Frontal cortex (tissue), 4 donors: ENCODE measurements around the gene APP. TPM values are rescaled to one million over a fixed set of nuclear protein-coding genes. Genes with fewer than 3 reads are reported as not detected.
A peak's percentile ranks its signal among the peaks of the same experiment; 100 is the strongest.
"Not testable (repeated sequence)": the region's sequence is repeated elsewhere in the genome, so short reads cannot be mapped to it uniquely, and the experiment has no call there.

ENCODE experiments used
- DNase-seq, 2 donors: peaks; one replicate each; pipeline ENCODE4 v3.0.0; 2012; ENCODE audit warnings: low spot score in 2 of 2
- FAIRE-seq: peaks from 2 replicates; lab custom pipeline; 2012; peaks lifted over from hg19 to GRCh38; lab: Jason Lieb, UNC
- total RNA-seq: library from RNA; depleted of rRNA; stranded (reverse); fragments of >200 nt; gene quantifications from one replicate; pipeline ENCODE4 v1.2.3, GENCODE V29; 2014
- donor health status: control.
- donor health status: control.
- donor health status: control.

Gene APP
- total RNA-seq, 1 donor from 2014 or later, result 549 TPM

DNA sequence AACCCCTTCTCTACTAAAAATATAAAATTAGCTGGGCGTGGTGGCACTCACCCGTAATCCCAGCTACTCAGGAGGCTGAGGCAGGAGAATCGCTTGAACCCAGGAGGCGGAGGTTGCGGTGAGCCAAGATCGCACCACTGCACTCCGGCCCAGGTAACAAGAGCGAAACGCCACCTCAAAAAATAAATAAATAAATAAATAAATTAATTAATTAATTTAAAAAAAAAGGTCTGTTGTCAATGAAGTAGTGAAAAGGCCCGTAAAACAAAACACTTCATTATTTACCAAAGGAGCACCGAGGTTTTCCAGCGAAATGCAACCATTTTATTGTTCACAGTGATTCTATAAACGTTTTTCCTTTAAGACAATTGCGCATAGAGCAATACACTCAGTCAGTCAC is 39.5 kb downstream of the APP start:
- not testable (repeated sequence) for FAIRE-seq, DNase-seq

DNA sequence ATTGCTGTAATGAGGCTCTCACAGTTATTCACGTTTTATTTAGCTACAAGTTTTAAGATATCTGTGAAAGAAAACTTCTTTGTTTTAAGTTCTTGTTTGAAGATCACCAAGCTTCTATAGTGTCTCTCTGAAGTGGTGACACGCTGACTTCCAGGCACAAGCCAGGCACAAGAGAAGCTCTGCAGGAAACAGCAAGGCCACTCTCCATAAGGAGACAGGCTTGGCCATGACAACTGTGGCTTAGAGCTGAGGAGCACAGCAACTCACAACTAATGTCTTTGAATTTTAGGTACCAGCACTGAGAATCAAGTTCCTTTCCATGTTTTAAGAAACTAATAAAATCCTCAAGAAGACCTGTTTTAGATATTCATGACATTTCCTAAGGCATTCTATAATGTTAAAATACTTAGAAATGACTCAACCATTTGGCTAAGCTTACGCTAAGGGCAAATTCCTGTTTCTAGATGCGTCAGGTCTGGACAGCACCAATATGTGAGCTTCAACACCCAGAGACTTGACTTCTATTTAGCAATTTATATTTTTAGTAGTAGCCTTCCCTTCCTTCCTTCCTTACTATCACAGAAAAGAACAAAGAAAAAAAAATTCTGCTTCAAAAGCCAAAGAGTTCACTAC is 40.2 kb downstream of the APP start:
- FAIRE-seq, result no peak

DNA sequence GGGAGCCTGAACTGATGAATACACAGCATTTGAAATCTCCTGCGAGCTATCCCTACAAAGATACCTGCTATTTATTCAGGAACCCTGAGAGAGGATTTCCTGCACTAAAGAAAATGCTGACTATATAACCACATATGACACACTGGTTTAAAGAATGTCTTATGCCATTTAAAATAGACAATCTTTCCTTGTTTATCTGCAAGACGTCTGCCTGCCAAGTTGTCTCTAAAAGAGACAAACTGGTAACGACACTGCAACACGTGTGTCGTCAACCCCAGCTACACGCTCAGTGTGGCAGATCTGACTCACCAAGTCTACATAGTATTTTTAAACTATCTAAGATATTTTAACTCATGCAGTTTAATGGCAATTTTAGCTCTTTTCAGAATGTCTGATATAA is 42.7 kb downstream of the APP start:
- FAIRE-seq (no peak), DNase-seq (no peak)

More for the DNA sequence above, 40.2 kb downstream of the APP start:
- DNase-seq, result no peak

DNA sequence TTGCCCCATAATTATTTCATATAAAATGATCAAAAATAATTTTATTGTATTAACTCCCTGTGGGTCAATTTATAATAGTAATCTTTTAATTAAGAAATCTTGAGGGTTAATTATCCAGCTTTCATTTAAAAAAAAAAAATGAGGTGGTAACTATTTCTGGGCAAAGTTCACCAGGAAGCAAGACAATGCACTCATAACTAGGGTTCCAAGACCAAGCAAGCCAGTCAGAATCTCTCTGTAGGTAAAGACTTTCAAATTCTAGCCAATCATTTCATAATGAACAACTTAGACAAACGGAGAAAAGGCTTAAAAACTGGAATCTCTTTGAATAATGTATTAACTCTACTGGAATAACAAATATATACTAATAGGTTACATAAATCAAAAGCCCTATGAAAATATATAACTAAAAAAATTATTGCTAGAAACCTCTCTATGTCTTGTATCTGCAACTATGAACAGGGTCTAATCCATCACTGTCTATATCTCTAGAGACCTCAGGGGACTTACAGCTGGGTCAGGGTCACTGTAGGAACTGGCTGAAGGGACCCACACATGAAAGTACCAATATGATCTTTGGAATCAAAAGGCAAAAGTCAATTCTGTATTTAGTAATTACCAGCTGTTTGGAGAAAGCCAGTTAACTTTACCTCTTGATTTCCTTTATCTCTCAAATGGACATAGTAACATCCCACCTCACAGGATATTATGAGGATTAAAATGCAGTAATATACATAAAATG is 43.3 kb downstream of the APP start:
- DNase-seq (no peak), FAIRE-seq (peak; percentile 36)

DNA sequence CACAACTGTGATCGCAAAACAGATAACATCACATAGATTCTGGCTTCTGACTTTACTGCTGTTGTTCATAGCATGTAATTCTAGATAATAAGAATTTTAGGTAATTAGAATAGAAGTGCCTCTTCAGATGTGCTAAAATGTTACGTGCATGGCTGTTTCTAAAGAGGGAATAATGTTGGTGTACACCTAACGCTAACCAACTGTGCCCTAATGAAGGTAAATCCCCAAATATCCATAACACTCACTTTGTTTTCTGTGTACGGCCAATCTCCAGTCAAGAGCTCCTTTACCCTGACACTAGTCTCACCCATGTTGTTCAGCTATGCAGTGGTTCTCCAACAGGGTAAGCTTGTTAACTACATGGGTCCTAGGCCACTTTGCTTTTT is 44.4 kb downstream of the APP start:
- FAIRE-seq, result no peak
- no peak for DNase-seq

DNA sequence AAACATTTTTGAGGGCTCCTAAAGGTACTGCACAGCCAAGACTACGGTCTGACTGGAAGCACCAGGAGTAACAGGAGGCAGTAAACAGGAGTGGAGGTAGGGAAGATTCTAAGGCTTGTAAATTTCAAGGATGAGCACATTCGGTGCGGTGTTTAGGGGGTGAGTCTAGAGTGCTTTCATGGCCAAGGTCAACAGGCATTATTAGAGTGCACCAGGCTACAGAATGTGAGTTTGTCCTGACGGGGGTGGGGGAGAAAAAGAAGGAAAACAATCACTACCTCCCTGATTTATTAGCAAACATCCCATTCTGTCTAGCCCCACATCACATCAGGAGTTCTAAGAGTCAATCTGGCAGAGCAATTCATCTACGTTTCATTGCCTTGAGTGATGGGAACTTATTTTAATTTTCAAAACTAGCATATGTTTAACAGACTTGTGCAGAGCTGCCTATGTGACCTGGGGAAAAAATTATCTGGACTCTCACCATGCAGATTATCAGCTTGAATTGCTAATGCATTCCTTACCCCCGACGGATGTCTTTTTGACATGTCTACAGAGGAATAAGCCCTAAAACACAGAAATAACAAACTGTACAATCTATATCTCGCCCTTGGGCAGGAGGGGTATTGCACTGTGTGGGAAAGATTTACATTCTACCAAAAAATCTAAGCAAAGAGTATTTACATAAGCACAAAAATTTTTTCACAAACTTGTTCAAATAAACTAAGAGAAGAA is 45.0 kb downstream of the APP start:
- DNase-seq, result no peak
- no peak for FAIRE-seq

DNA sequence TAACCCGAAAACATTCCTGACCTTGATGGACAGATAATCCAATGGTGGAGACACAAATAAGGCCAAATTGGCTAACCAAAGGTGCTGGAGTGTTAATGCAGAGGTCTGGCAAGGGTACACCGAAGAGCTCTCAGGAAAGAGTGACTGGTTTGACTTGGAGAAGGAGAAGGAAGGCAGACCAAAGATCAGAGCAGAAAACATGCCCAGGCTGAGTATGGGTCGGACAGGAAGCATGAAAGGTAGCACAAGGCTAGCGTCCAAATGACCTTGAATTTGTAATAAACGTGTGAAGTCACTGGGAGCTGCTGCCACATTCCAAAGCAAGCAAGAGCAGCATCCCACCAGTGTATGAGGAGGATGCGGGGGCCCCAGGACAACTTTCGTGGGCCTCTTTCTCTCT is 45.7 kb downstream of the APP start:
- FAIRE-seq (no peak), DNase-seq (no peak)

DNA sequence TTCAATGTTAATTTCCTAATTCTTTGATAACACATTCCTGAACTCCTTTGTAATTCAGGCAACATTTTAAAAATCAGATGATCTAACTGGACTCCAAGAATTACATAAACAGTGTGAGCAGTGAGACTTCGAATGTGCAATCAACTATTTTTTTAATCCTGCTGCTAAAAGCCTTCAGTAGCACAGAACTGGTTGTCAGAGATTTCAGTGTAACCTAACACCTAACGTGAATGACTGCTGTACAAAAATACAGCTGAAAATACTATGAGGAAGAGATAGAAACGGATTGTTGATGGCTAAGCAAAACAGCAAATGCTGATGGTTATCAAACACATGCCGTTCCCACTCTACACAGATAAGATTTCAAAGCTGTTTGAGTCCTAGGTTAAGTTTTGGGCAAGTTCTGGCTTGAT is 46.1 kb downstream of the APP start:
- FAIRE-seq (no peak), DNase-seq (no peak)

DNA sequence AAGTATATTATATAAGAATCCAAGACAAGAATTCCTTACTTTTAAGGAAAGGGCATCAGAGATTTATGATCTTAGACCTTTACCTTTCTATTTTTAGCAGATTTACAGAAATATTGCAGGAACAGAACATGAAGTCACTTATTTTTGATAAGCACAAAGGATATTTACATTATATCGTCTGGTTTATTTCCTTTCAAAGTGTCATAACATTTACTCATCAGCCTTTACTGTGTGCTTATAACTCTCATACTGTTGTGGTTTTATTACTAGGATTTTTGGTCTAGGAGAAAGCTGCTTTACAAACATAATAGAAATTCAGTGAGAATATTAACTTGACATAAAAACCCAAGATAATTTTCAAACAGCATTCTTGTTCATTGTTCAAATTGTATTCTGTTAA is 47.6 kb downstream of the APP start:
- FAIRE-seq (no peak), DNase-seq (no peak)

DNA sequence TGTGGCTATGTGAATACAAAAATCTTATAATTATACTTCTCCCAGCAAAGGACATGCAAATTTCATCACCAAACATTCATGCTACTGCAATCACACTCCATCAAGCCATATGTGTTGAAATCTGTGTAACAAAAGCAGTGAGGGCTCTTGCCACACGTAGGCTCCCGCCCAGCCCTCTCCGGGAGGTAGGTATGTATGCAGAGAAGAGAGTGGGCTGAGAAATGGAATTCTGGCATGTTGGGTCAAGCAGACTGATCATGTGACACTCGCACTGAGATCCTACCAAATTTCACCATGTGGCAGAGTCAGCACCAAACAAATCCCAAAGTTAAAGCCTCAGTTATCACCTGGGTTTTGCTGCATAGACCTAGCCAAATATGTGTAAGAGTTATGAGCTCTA is 49.7 kb downstream of the APP start:
- DNase-seq (no peak), FAIRE-seq (no peak)

DNA sequence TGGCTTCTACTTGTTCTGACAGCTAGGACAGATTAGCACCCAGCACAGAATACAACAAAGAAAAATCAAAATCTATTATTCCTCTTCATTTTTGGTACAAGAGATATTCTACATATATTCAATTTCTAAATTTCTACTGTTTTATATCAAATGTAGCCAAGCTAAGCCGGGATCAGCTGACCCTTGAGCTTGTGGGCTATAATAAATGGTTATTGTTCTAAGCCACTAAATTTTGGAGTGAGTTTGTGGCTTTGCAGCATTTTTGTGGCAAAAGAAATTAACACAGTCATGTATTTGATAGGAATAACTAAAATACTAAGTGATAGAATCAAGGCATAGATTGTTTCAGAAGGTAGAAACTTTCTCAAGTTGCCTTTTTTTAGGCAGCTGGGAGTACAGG is 50.7 kb downstream of the APP start:
- FAIRE-seq (no peak), DNase-seq (no peak)

DNA sequence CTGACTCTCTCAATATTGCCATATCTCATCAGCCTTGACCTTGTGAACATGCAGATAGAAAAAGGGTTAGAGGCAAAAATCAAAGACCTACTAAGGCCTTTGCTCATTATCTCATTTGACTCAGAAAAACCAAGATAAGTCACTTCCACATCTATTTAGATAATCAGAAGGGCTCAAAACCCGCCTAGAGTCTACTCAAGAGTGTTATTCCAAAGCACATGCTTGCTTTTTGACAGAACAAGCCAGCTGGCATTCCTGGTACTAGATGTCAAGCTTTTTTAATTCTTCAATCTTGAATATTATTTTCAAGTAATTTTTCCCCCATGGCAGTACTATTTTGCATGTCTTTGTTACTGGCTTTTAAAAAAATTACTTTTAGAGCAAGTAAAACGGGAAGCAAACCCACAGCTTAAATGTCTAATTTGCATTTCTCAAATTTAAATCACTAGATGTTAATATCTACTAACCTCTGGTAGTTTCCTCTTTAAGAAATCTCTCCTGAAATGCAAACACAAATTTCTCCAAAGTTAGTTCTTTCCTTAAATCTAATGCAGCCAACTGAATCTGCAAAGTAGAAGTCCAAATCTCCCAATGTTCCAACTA is 51.5 kb downstream of the APP start:
- FAIRE-seq (no peak), DNase-seq (no peak)

DNA sequence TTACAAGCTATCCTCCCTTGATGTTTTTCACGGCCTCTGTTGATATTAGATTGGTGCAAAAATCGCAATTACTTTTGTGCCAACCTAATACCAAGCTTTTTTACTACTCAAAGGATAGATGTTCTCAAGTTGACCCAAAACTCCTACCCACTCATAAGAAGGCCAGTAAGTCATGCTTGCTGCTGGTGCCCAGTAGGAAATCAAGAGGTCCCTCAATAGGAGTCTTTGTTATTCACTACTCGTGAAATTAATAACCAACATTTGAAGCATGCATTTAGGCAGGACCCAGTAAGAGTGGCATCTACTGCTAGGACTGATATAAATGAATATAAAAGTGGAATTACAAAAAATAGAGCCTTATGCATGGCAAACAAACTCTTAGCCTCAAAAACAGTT is 52.6 kb downstream of the APP start:
- FAIRE-seq (no peak), DNase-seq (no peak)

DNA sequence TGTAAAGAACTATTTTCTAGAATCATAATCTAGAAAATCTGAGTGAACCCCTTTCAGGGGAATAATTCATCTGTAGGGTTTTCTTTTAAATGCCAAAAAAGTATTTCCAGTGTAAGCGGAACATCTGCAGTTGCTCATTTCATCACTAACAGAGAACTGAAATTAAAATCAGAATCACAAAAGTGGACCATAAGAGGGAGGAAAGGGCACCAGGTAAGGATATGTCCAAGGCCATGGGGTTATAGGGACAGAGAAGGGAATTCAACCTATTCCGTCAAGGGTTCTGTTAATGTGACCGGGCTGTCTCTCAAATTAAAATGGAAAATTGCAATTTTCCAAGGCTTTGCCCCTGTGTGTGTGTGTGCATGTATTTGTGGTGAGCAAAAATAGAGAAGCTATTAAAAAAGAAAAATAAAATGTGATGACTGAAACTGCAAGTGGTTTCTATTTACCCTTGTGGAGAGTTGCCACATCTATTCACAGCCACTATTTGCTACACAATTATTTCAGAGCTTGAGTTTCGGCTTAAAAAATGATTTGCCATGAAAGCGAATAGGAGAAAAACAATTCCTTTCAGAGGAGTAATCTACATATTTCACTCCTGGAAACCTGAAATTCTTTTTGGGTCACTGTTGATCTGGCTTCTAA is 53.1 kb downstream of the APP start:
- DNase-seq (no peak), FAIRE-seq (no peak)

DNA sequence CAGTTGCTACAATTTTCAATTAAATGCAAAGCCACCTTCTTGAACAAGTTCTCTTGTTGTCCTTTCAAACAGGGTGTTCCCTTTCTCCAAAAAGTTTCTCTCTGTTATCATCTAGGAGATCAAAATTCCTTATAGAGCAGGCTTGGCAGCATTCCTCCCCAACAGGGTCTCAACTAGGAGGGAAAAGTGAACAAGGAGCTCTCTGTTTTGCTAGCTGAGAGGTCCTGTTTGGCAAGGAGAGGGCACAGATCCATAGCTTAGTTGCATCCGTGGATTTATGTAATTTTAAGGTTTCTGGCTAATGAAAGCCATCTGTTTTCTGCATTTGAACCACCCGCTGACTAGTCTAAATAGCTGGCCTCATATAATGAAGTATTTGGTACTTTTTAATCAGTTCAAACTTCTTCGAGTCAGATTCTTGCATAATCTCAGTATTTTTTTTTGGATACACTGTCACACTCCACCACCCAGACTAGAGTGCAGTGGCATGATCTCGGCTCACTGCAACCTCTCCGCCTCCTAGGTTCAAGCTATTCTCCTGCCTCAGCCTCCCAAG is 54.0 kb downstream of the APP start:
- no peak for FAIRE-seq
- DNase-seq, result no peak

DNA sequence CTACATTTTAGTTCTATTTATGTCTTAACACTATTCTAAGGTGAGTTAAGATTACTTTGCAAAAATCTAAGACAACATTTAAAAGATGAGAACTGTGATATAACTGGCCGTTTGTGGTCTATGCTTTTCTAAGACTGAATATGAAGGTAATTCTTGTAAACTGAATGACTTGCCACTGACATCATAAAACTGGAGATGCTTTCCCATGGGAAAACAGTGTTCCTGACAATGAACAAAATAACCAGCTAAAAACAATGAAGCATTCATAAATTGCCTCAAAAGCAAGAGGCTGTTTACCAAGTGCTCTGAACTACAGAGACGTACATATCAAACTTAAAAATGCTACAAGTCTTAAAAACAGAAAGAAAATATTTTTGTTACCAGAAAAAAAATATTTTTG is 54.7 kb downstream of the APP start:
- FAIRE-seq (peak; percentile 97), DNase-seq (no peak)

DNA sequence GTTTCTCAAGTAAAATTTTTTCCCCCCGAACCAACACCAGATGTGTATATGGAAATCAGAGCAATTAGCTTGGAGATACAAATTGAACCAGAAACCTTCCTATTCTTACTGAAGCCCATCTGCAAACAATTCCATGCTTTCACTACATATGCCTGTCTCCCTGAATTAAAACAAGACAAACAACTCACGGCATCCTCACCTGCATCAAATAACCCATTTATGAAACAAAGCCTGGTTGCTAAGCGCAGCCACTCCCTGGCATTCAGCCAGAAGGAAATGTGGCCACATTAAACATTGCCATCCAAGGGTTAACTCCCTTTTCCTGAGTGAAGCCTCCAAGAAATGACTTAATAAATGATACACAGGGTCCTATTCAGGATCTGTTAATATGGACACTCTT is 55.3 kb downstream of the APP start:
- FAIRE-seq, result no peak
- DNase-seq, result no peak

DNA sequence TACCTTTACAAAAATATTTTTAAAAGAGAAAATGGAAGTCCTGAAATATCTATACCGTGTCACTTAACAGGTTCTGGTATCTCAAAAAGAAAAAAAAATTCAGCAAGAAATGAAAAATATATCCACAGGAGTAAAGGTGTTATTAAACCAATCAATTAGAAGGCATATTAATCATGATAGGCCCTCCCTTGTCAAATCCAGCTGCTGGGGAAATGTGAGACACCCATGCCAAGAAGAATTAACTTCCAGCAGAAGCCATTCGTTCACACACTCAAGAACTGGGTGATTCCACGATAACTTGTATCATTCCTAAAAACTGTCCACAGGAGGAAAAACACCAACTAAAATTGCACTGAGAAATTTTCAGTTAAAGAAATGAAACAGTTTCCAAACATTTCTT is 57.6 kb downstream of the APP start:
- DNase-seq (no peak), FAIRE-seq (no peak)

DNA sequence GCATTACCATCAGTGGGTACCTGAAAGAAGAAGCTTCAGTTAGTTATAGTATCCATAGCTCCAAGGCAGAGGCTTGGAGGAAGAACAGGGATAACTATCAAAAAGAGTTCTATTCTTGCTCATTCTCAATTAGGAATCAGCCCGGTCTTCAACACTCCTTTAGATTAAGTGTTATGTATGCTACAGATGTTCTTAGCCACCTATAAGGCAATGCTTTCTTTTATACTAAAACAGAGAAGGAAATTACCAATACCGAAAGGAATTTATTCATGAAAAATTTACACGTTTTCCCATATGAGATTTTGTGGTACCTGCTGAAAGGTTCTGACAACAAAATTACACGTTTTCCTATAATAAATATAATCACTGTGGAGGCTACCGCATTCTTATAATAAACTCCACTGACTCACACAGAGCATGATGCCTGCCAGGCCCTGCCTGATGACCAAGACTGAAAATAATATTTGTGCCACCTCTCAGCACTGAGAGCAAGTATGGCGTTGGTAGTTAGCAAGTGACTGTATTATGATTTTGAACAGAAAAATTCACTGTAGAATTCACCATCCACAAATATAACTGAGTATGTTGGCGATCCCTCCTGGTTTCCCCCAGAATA is 58.3 kb downstream of the APP start:
- FAIRE-seq, result no peak
- no peak for DNase-seq

DNA sequence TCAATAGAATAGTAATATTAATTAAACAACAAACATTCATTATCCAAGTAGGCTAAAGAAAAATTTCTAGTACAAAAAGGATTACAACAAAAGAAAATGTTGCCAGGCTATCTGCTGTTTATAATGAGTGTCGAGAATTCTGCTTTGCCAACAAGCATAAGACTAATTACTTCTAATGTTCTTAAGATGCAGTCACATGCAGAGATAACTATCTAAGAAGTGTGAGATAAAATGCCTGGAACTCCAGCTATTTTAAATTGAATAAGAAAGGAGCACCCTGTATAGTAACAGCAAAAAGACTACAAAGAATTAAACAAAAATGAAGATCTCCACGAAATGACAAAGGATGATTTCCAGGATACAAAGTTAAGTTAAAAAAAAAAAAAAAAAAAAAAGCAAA is 59.9 kb downstream of the APP start:
- no peak for FAIRE-seq
- DNase-seq, result no peak
